Neutrophil (primary cell): ENCODE results near the gene ZYX.

Experiments used
- H3K27ac ChIP-seq: fragments of 200-600 bp; sonication (generic); 2 replicates; pipeline ENCODE4 v1.5.1; 2016; ENCODE audit warnings: mild to moderate bottlenecking, moderate library complexity
- H3K27me3 ChIP-seq: fragments of 200-600 bp; sonication (generic); 2 replicates; pipeline ENCODE4 v1.6.0; 2016; ENCODE audit warnings: mild to moderate bottlenecking
- H3K36me3 ChIP-seq: fragments of 200-600 bp; sonication (generic); 2 replicates; pipeline ENCODE4 v1.5.1; 2017
- H3K4me1 ChIP-seq, 2 experiments: fragments of 200-600 bp in 1 of 2; sonication (generic) in 1 of 2; 1 replicate in 1 of 2; 2 replicates in 1 of 2; pipeline versions ENCODE4 v1.5.1 to v1.6.1; 2013 to 2016; ENCODE audit warnings: low read depth in 1 of 2, low read length in 1 of 2, mild to moderate bottlenecking in 1 of 2, moderate library complexity in 1 of 2; ENCODE audit not compliant: control insufficient read depth in 1 of 2, insufficient read depth in 1 of 2
- H3K4me3 ChIP-seq, 2 experiments: fragments of 200-600 bp in 1 of 2; sonication (generic) in 1 of 2; 1 replicate in 1 of 2; 2 replicates in 1 of 2; pipeline ENCODE4 v1.5.1; 2013 to 2016; ENCODE audit warnings: low read depth in 1 of 2, low read length in 1 of 2, mild to moderate bottlenecking in 1 of 2, moderate library complexity in 1 of 2
- H3K9me3 ChIP-seq: fragments of 200-600 bp; sonication (generic); 2 replicates; pipeline ENCODE4 v1.5.1; 2016
- TF ChIP-seq, protein P1 (sequence below): fragments of 200-600 bp; sonication (generic); IDR thresholded peaks from 2 replicates; pipeline ENCODE4 v1.5.1; 2016; ENCODE audit warnings: antibody characterized with exemption

ZYX gene

DNA sequence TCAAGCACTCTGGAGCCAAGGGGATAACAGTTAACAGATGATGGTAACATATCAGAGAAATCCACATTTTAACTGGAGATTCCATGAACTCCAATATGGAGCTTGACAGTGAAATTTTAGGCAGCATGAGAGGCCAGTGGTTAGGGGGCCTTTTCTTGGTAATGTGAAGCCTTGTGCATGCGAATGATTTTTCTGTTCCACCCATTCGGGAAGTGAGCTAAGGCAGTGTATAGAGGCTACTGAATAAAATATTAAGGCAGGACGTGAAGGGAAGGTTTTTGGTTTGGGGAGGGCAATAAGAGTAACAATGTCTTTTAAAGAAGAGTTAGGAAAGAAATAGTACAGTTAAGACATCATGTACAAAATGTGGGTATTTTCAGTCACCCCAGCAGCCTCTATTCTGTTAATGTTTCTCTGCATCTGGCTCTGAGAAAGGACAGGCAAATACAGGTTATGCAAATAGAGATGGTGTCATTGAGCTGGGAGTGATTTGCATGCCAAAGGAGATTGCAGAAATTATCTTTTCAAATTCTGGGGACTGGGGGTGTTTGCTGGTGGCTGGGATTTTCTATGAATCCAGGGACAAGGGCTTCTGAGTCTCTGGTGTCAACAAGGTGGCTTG, 55.3 kb downstream of the ZYX start:
- no peaks in the 10 kb centered on the region for H3K4me1 ChIP-seq
- H3K36me3 ChIP-seq = no peaks in the 10 kb centered on the region
- H3K27ac ChIP-seq = no peak overlapping the region
- H3K27me3 ChIP-seq = no peaks in the 10 kb centered on the region
- TF ChIP-seq, protein P1, sequence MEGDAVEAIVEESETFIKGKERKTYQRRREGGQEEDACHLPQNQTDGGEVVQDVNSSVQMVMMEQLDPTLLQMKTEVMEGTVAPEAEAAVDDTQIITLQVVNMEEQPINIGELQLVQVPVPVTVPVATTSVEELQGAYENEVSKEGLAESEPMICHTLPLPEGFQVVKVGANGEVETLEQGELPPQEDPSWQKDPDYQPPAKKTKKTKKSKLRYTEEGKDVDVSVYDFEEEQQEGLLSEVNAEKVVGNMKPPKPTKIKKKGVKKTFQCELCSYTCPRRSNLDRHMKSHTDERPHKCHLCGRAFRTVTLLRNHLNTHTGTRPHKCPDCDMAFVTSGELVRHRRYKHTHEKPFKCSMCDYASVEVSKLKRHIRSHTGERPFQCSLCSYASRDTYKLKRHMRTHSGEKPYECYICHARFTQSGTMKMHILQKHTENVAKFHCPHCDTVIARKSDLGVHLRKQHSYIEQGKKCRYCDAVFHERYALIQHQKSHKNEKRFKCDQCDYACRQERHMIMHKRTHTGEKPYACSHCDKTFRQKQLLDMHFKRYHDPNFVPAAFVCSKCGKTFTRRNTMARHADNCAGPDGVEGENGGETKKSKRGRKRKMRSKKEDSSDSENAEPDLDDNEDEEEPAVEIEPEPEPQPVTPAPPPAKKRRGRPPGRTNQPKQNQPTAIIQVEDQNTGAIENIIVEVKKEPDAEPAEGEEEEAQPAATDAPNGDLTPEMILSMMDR = no peak
- no peaks in the 10 kb centered on the region for H3K9me3 ChIP-seq
- H3K4me3 ChIP-seq = no peak overlapping the region

DNA sequence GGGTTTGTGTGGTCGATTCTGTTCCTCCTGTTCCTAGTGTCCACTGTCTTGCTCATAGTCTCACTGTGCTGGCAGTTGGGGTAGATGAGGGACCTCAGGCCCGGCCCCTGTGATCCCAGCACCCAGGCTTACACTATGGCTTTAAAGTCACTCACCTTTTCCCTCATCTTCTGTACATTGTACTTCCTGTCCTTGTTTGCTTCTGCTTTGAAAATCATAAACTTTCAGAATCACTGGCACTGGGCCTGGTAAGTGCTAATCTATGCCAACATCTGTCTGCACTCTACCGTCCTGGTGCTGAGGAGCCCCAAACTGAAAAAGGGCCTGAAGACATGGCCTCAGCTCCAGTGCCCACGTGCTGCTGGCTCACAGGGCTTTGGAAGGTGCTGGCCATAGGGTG, 56.4 kb downstream of the ZYX start:
- TF ChIP-seq, protein P1 = no peak
- Histone ChIP-seq H3K4me3 (no peak overlapping the region), H3K27ac (no peak overlapping the region)

DNA sequence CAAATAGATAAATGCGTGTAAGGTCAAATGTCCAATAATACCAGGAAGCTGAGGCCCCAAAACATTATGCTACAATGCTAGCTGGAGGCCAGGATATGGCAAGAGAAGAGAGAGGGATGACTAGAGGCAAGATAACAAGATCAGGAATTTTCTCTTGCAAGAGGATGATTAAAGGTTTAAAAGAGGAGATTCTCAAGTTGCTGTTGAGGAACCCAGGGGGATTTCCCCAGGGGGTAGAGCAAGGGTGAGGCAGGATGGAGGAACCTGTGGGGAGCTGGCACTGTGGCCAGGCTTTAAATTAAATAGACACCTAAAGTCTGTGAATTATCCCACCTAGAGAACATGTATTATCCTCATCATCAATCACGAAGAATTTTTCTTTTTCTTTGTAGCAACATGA, 58.7 kb downstream of the ZYX start:
- H3K4me1 ChIP-seq = no peaks in the 10 kb centered on the region
- no peak overlapping the region for H3K4me3 ChIP-seq
- H3K36me3 ChIP-seq = no peaks in the 10 kb centered on the region
- H3K27me3 ChIP-seq = no peaks in the 10 kb centered on the region
- TF ChIP-seq, protein P1 = no peak
- no peak overlapping the region for H3K27ac ChIP-seq
- H3K9me3 ChIP-seq = no peaks in the 10 kb centered on the region

More for the DNA sequence above, 56.4 kb downstream of the ZYX start:
- no peaks in the 10 kb centered on the region for H3K36me3 ChIP-seq
- no peaks in the 10 kb centered on the region for H3K27me3 ChIP-seq
- H3K4me1 ChIP-seq = no peaks in the 10 kb centered on the region
- H3K9me3 ChIP-seq = no peaks in the 10 kb centered on the region
